ENCODE results near the gene CMSS1.

Gene CMSS1

GRCh38 chr3:99943931-99944761 lies 126.5 kb downstream of the CMSS1 start:
- FAIRE-seq: no peak

- FAIRE-seq: no peak
These were observed 127.8 kb downstream of the CMSS1 start for GRCh38 chr3:99945328-99945995.

- no peak for FAIRE-seq
These were observed 129.7 kb downstream of the CMSS1 start for GRCh38 chr3:99947356-99947755.

- no peak for FAIRE-seq
These were observed 130.9 kb downstream of the CMSS1 start for GRCh38 chr3:99948467-99949089.

- FAIRE-seq: no peak
These were observed 132.5 kb downstream of the CMSS1 start for GRCh38 chr3:99949956-99950670.

- no peak for FAIRE-seq
These were observed 133.3 kb downstream of the CMSS1 start for GRCh38 chr3:99950921-99951320.

GRCh38 chr3:99951701-99952100 lies 134.0 kb downstream of the CMSS1 start:
- FAIRE-seq: no peak

- FAIRE-seq: no peak
These were observed 134.6 kb downstream of the CMSS1 start for GRCh38 chr3:99952306-99952705.

- no peak for FAIRE-seq
These were observed 135.9 kb downstream of the CMSS1 start for GRCh38 chr3:99953596-99953995.

- FAIRE-seq: no peak
These were observed 137.4 kb downstream of the CMSS1 start for GRCh38 chr3:99954914-99955644.

- FAIRE-seq: no peak
These were observed 138.3 kb downstream of the CMSS1 start for GRCh38 chr3:99955773-99956562.

GRCh38 chr3:99957151-99957796 lies 139.6 kb downstream of the CMSS1 start:
- FAIRE-seq: no peak

GRCh38 chr3:99958222-99958912 lies 140.7 kb downstream of the CMSS1 start:
- no peak for FAIRE-seq

- no peak for FAIRE-seq
These were observed 142.6 kb downstream of the CMSS1 start for GRCh38 chr3:99960123-99960878.

- no peak for FAIRE-seq
These were observed 143.3 kb downstream of the CMSS1 start for GRCh38 chr3:99960941-99961340.

GRCh38 chr3:99961756-99962515 lies 144.3 kb downstream of the CMSS1 start:
- no peak for FAIRE-seq

GRCh38 chr3:99962703-99963102 lies 145.0 kb downstream of the CMSS1 start:
- FAIRE-seq: no peak

- FAIRE-seq: no peak
These were observed 147.4 kb downstream of the CMSS1 start for GRCh38 chr3:99965077-99965476.

Data from G401.6 (cell line).